GM12891 (cell line): Measurements from ENCODE around the gene MAJIN.

Experiments used
- DNase-seq: peaks from one replicate; pipeline ENCODE4 v3.0.0; 2011; ENCODE audit warnings: low spot score; ENCODE audit not compliant: insufficient read length
- FAIRE-seq: peaks from 2 replicates; lab custom pipeline; 2011; peaks lifted over from hg19 to GRCh38; lab: Jason Lieb, UNC
- PAX5 ChIP-seq: IDR thresholded peaks from 2 replicates; pipeline ENCODE4 v1.6.1; 2011; ENCODE audit warnings: low read length, moderate library complexity, mild to moderate bottlenecking; ENCODE audit not compliant: insufficient read depth, severe bottlenecking
- POLR2A ChIP-seq: IDR thresholded peaks from 2 replicates; pipeline ENCODE4 v1.6.1; 2011; ENCODE audit warnings: low read depth, low read length, control low read depth
- POLR2AphosphoS5 ChIP-seq: IDR thresholded peaks from 2 replicates; pipeline ENCODE4 v1.6.1; 2011; ENCODE audit warnings: low read depth, low read length, control low read depth
- POU2F2 ChIP-seq: IDR thresholded peaks from 2 replicates; pipeline ENCODE4 v1.6.1; 2011; ENCODE audit warnings: low read depth, mild to moderate bottlenecking, control low read depth, low read length, moderate library complexity
- SPI1 ChIP-seq: IDR thresholded peaks from 2 replicates; pipeline ENCODE4 v1.6.1; 2011; ENCODE audit warnings: low read depth, low read length, control low read depth
- TAF1 ChIP-seq: IDR thresholded peaks from 2 replicates; pipeline ENCODE4 v1.6.1; 2011; ENCODE audit warnings: low read depth, low read length, control low read depth

The MAJIN gene

DNA sequence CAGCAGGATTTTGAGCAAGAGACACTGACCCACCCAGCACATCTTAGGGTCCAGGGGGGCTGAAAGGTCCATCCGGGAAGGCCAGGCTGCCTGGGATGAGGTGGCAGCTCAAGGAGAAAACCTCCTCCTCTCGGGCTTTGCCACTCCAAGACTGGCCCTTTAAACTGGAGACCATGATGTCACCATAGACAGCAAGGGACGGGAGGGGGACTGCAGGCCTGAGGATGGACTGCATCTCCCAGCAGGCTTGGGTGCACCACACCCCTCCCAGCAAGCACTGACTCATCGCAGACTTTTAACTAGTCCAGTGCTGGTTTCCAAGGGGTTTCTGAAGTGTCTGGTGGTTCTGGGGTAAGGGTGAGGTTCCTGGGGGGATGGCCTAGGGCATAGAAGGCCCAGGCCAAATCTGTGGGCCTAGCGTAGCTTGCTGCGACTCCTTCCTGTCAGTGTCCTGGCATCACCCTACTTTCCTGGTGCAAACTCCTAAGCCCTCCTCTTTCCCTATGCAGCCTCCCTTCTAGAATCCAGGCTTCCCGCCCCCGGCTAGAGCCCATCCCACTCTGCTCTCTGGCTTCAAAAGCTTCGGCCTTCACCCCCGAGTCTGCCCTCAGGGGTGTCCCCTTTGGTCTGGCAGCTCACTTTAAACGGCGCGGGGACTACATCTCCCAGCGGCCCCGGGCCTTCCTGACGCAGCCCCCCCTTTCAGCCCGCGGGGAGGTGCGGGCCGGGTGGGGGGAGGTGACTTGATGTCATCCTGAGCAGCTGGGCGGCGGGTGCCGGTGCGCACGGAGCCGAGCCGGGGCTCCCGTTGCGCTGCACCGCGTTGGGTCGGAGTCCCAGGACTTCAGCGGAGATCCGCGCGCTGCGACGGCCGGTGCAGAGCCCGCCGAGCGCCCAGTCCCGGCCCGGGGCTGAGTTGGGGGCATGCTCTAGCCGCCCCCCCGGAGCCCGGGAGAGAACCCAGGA lies 47.7 kb downstream of the MAJIN start, which contains the start of gene PPP2R5B:
PPP2R5B (plus strand) TSS at position 746 of the 966 bp plus-strand sequence. CDS start 1,046 bp downstream, outside the sequence.
- DNase-seq = peak; percentile 98
- TF ChIP-seq TAF1 (0 out of 2 replicates have a peak, but pooled peaks have one; percentile 14), SPI1 (no peak), POLR2A (no peak), PAX5 (no peak), POLR2AphosphoS5 (no peak), POU2F2 (0 out of 2 replicates have a peak, but pooled peaks have one; percentile 48)
- peak; percentile 99 for FAIRE-seq

GRCh38 chr11:64923151-64923661 lies 48.7 kb downstream of the MAJIN start:
- TF ChIP-seq POLR2AphosphoS5 (no peak), PAX5 (no peak)
- FAIRE-seq = no peak
- DNase-seq = no peak

GRCh38 chr11:64921384-64921783 lies 50.5 kb downstream of the MAJIN start:
- no peak for DNase-seq
- no peak for FAIRE-seq
- TF ChIP-seq POLR2A (no peak), POU2F2 (no peak), PAX5 (no peak), SPI1 (no peak), POLR2AphosphoS5 (no peak), TAF1 (no peak)

DNA sequence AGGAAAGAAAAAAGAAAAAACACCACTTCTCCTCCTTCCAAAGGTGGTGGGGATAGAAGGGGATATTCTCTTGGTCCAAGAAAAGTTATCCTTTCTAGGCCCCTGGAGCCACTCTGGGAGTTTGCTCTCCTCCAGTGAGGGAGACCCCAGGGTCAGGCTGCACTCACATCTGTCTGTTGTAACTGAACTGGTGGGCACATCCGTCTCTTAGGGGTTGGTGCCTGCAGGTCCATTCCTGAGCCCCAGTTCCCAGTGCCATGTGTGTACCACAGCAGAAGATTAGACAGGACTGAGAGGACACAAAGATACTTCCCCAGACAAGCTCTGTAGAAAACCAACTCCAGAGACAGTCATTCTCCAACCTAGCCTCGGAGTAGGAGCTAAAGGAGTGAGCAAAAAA lies 51.8 kb downstream of the MAJIN start:
- DNase-seq = no peak
- TF ChIP-seq POU2F2 (no peak), PAX5 (no peak), TAF1 (no peak)
- no peak for FAIRE-seq

- TF ChIP-seq POLR2AphosphoS5 = no peak
- no peak for TF ChIP-seq PAX5
- TF ChIP-seq POLR2A = no peak
- TF ChIP-seq POU2F2 = no peak
- TF ChIP-seq SPI1 = no peak
- no peak for TF ChIP-seq TAF1
- DNase-seq = no peak
- FAIRE-seq = no peak
Observed at GRCh38 chr11:64919627-64920026, 52.3 kb downstream of the MAJIN start.

GRCh38 chr11:64918017-64918416 lies 53.9 kb downstream of the MAJIN start:
- no peak for DNase-seq
- FAIRE-seq = no peak
- TF ChIP-seq PAX5 (peak; percentile 27), POU2F2 (no peak)

- FAIRE-seq = no peak
- no peak for TF ChIP-seq SPI1
- TF ChIP-seq PAX5 = no peak
- TF ChIP-seq POU2F2 = no peak
- no peak for DNase-seq
Observed at GRCh38 chr11:64917663-64917995, 54.3 kb downstream of the MAJIN start.

GRCh38 chr11:64916775-64917662 lies 54.9 kb downstream of the MAJIN start, which contains the start of gene ATG2A:
TSS of gene ATG2A (minus strand) at chr11:64917209. CDS start at chr11:64917135, 74 bp downstream.
- TF ChIP-seq TAF1 (peak; percentile 82), PAX5 (no peak), POLR2A (peak; percentile 73), SPI1 (no peak), POLR2AphosphoS5 (peak; percentile 72), POU2F2 (peak; percentile 64)
- FAIRE-seq (peak; percentile 95), DNase-seq (peak; percentile 99)

GRCh38 chr11:64916040-64916774 lies 55.7 kb downstream of the MAJIN start:
- FAIRE-seq (peak; percentile 87), DNase-seq (peak; percentile 63)
- TF ChIP-seq TAF1 (no peak), SPI1 (0 out of 2 replicates have a peak, but pooled peaks have one; percentile 10)
